ENCODE data around the gene R3HDM2. TPM values are rescaled to one million over a fixed set of nuclear protein-coding genes. Genes with fewer than 3 reads are reported as not detected.

The R3HDM2 gene
- total and polyA plus RNA-seq, 2 donors from 2014 or later, result 16.5 to 67.3 TPM

GRCh38 chr12:57216014-57216911 is 214.6 kb downstream of the R3HDM2 start, which contains the start of gene NXPH4:
Gene NXPH4 (plus strand): TSS chr12:57216794. CDS start chr12:57216970, 176 bp downstream.
- no peak for FAIRE-seq
- H3K4me1 ChIP-seq (ENCODE audit: control insufficient read depth in 2 of 3, insufficient read depth in 2 of 3, low read depth in 1 of 3, low read length in 3 of 3), result peaks cover 0 to 12% (median 8%) of the 10 kb centered on the region in 3 donors
- H3K9me3 ChIP-seq (ENCODE audit: control insufficient read depth in 2 of 3, insufficient read depth in 1 of 3, low read length in 3 of 3), result no peaks in the 10 kb centered on the region
- TF ChIP-seq CTCF (IDR thresholded peaks at IDR 0.05; ENCODE audit: borderline replicate concordance, extremely low read depth, insufficient read depth), result no peak
- intact Hi-C loops (cut with DNase I), result no loop called here
- no peak within 1 kb of the TSS for H3K9ac ChIP-seq (ENCODE audit: low read length in 3 of 3)
- peaks cover 42% of the 10 kb centered on the region for H3K27me3 ChIP-seq (ENCODE audit: control insufficient read depth, insufficient read depth, low read length)
- peak in 2 of 5 donors; percentile 59 to 71 for DNase-seq
- peak within 1 kb of the TSS in 2 of 3 donors; percentile 7 to 39 for H3K4me3 ChIP-seq (ENCODE audit: low read length in 3 of 3)
- no peak within 1 kb of the TSS for H3K27ac ChIP-seq (ENCODE audit: low read depth in 2 of 2, low read length in 2 of 2)
- H3K36me3 ChIP-seq (ENCODE audit: control insufficient read depth in 2 of 3, insufficient read depth in 3 of 3, low read length in 3 of 3), result peaks cover 0 to 2% (median 0%) of the 10 kb centered on the region in 3 donors

- Histone ChIP-seq H3K4me1 (ENCODE audit: control insufficient read depth in 2 of 3, insufficient read depth in 2 of 3, low read depth in 1 of 3, low read length in 3 of 3) (peaks cover 0 to 12% (median 8%) of the 10 kb centered on the region in 3 donors), H3K9me3 (ENCODE audit: control insufficient read depth in 2 of 3, insufficient read depth in 1 of 3, low read length in 3 of 3) (no peaks in the 10 kb centered on the region), H3K36me3 (ENCODE audit: control insufficient read depth in 2 of 3, insufficient read depth in 3 of 3, low read length in 3 of 3) (peaks cover 0 to 2% (median 0%) of the 10 kb centered on the region in 3 donors), H3K27ac (ENCODE audit: low read depth in 2 of 2, low read length in 2 of 2) (no peak overlapping the region), H3K27me3 (ENCODE audit: control insufficient read depth, insufficient read depth, low read length) (peaks cover 37% of the 10 kb centered on the region), H3K4me3 (ENCODE audit: low read length in 3 of 3) (no peak overlapping the region), H3K9ac (ENCODE audit: low read length in 3 of 3) (no peak overlapping the region)
- DNase-seq, result peak in 1 of 5 donors; percentile 48
- intact Hi-C loops (cut with DNase I), result no loop called here
- no peak for TF ChIP-seq CTCF (IDR thresholded peaks at IDR 0.05; ENCODE audit: borderline replicate concordance, extremely low read depth, insufficient read depth)
- FAIRE-seq, result no peak
Measured at GRCh38 chr12:57215668-57216013, 215.2 kb downstream of the R3HDM2 start.

DNA sequence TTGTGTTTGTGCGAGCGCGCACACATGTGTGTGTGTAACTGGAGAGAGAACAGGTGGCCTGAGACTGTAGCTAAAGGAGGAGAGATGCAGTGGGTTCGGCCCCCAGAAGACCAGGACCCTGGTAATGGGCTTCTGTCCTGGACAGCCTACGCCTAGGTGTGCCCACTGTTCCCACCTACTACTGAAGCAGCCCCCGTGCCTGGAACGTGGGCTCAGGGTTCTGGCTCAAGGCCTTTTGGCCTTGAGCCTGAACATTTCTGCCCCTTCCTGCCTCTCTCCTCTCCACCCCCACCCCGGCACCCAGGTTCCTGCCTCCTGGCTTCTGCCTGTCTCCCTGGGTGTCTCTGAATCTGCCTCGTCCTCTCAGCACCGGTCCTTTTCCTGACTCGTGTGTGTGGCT is 215.8 kb downstream of the R3HDM2 start:
- H3K9me3 ChIP-seq (ENCODE audit: control insufficient read depth in 2 of 3, insufficient read depth in 1 of 3, low read length in 3 of 3), result no peaks in the 10 kb centered on the region
- intact Hi-C loops (cut with DNase I), result no loop called here
- no peak overlapping the region for H3K9ac ChIP-seq (ENCODE audit: low read length in 3 of 3)
- H3K27me3 ChIP-seq (ENCODE audit: control insufficient read depth, insufficient read depth, low read length), result peaks cover 35% of the 10 kb centered on the region
- peaks cover 0 to 12% (median 8%) of the 10 kb centered on the region in 3 donors for H3K4me1 ChIP-seq (ENCODE audit: control insufficient read depth in 2 of 3, insufficient read depth in 2 of 3, low read depth in 1 of 3, low read length in 3 of 3)
- FAIRE-seq, result no peak
- no peak overlapping the region for H3K27ac ChIP-seq (ENCODE audit: low read depth in 2 of 2, low read length in 2 of 2)
- no peak for TF ChIP-seq CTCF (IDR thresholded peaks at IDR 0.05; ENCODE audit: borderline replicate concordance, extremely low read depth, insufficient read depth)
- no peak for DNase-seq
- peaks cover 0 to 2% (median 0%) of the 10 kb centered on the region in 3 donors for H3K36me3 ChIP-seq (ENCODE audit: control insufficient read depth in 2 of 3, insufficient read depth in 3 of 3, low read length in 3 of 3)
- no peak overlapping the region for H3K4me3 ChIP-seq (ENCODE audit: low read length in 3 of 3)
